Nephron progenitor cell (in vitro differentiated cells): ENCODE results near the gene SNAP91.
"Not testable (repeated sequence)": the region's sequence is repeated elsewhere in the genome, so short reads cannot be mapped to it uniquely, and the experiment has no call there.

Source experiments
- DNase-seq: peaks from one replicate; pipeline ENCODE4 v3.0.0; 2021
- H3K27ac Mint-ChIP-seq: 2 replicates; pipeline ENCODE4 v1.8.0; 2021; ENCODE audit warnings: mild to moderate bottlenecking, moderate library complexity, mixed read lengths
- H3K27me3 Mint-ChIP-seq: 2 replicates; pipeline ENCODE4 v1.8.0; 2021; ENCODE audit warnings: mild to moderate bottlenecking, low read depth, mixed read lengths; ENCODE audit not compliant: poor library complexity
- H3K36me3 Mint-ChIP-seq: 2 replicates; pipeline ENCODE4 v1.8.0; 2021; ENCODE audit warnings: low read depth, mixed read lengths
- H3K4me1 Mint-ChIP-seq: 2 replicates; pipeline ENCODE4 v1.8.0; 2021; ENCODE audit warnings: mixed read lengths
- H3K4me3 Mint-ChIP-seq: 2 replicates; pipeline ENCODE4 v1.8.0; 2021; ENCODE audit warnings: mild to moderate bottlenecking, moderate library complexity, mixed read lengths
- H3K9me3 Mint-ChIP-seq: 2 replicates; pipeline ENCODE4 v1.8.0; 2021; ENCODE audit warnings: mild to moderate bottlenecking, moderate library complexity, mixed read lengths
- TF ChIP-seq, protein P1 (sequence below): fragments of 200-600 bp; sonication (generic); IDR thresholded peaks from 2 replicates; pipeline ENCODE4 v1.5.0; 2021; ENCODE audit warnings: antibody characterized with exemption

SNAP91 gene

GRCh38 chr6:83590416-83590815, 118.5 kb downstream of the SNAP91 start:
- Mint-ChIP-seq H3K4me1 (no peaks in the 10 kb centered on the region), H3K27me3 (no peaks in the 10 kb centered on the region), H3K36me3 (no peaks in the 10 kb centered on the region), H3K27ac (no peak overlapping the region), H3K4me3 (no peak overlapping the region), H3K9me3 (no peaks in the 10 kb centered on the region)
- TF ChIP-seq, protein P1, sequence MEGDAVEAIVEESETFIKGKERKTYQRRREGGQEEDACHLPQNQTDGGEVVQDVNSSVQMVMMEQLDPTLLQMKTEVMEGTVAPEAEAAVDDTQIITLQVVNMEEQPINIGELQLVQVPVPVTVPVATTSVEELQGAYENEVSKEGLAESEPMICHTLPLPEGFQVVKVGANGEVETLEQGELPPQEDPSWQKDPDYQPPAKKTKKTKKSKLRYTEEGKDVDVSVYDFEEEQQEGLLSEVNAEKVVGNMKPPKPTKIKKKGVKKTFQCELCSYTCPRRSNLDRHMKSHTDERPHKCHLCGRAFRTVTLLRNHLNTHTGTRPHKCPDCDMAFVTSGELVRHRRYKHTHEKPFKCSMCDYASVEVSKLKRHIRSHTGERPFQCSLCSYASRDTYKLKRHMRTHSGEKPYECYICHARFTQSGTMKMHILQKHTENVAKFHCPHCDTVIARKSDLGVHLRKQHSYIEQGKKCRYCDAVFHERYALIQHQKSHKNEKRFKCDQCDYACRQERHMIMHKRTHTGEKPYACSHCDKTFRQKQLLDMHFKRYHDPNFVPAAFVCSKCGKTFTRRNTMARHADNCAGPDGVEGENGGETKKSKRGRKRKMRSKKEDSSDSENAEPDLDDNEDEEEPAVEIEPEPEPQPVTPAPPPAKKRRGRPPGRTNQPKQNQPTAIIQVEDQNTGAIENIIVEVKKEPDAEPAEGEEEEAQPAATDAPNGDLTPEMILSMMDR: no peak
- DNase-seq: no peak

GRCh38 chr6:83589076-83589475, 119.8 kb downstream of the SNAP91 start:
- DNase-seq: no peak
- Mint-ChIP-seq H3K9me3 (no peaks in the 10 kb centered on the region), H3K4me3 (no peak overlapping the region), H3K36me3 (no peaks in the 10 kb centered on the region), H3K27me3 (no peaks in the 10 kb centered on the region), H3K4me1 (no peaks in the 10 kb centered on the region), H3K27ac (no peak overlapping the region)
- TF ChIP-seq, protein P1: no peak

- TF ChIP-seq, protein P1: no peak
These were observed 130.8 kb downstream of the SNAP91 start for GRCh38 chr6:83578057-83578456.

GRCh38 chr6:83574783-83575182, 134.1 kb downstream of the SNAP91 start:
- TF ChIP-seq, protein P1: no peak
- H3K4me1 Mint-ChIP-seq: no peaks in the 10 kb centered on the region
- no peak overlapping the region for H3K27ac Mint-ChIP-seq
- H3K4me3 Mint-ChIP-seq: no peak overlapping the region
- peaks cover 14% of the 10 kb centered on the region for H3K9me3 Mint-ChIP-seq
- peaks cover 6% of the 10 kb centered on the region for H3K27me3 Mint-ChIP-seq
- H3K36me3 Mint-ChIP-seq: no peaks in the 10 kb centered on the region
- DNase-seq: peak; percentile 6

More at GRCh38 chr6:83578057-83578456, 130.8 kb downstream of the SNAP91 start:
- H3K27ac Mint-ChIP-seq: no peak overlapping the region
- H3K4me3 Mint-ChIP-seq: no peak overlapping the region
- peaks cover 8% of the 10 kb centered on the region for H3K27me3 Mint-ChIP-seq
- no peaks in the 10 kb centered on the region for H3K36me3 Mint-ChIP-seq
- no peak for DNase-seq
- H3K9me3 Mint-ChIP-seq: no peaks in the 10 kb centered on the region
- H3K4me1 Mint-ChIP-seq: no peaks in the 10 kb centered on the region

- not testable (repeated sequence) for H3K4me1 Mint-ChIP-seq, H3K27me3 Mint-ChIP-seq
These were observed 137.2 kb downstream of the SNAP91 start for GRCh38 chr6:83571663-83572185.

GRCh38 chr6:83558975-83559374, 149.9 kb downstream of the SNAP91 start:
- Mint-ChIP-seq H3K27me3 (no peaks in the 10 kb centered on the region), H3K36me3 (no peaks in the 10 kb centered on the region), H3K4me1 (no peaks in the 10 kb centered on the region), H3K27ac (no peak overlapping the region), H3K4me3 (no peak overlapping the region), H3K9me3 (no peaks in the 10 kb centered on the region)
- TF ChIP-seq, protein P1: no peak
- no peak for DNase-seq

More at GRCh38 chr6:83571663-83572185, 137.2 kb downstream of the SNAP91 start:
- DNase-seq, H3K4me3 Mint-ChIP-seq, H3K27ac Mint-ChIP-seq, H3K36me3 Mint-ChIP-seq: not testable (repeated sequence)
- H3K9me3 Mint-ChIP-seq: peaks cover 19% of the 10 kb centered on the region
